ENCODE results near the gene GLB1L3. TPM values are rescaled to one million over a fixed set of nuclear protein-coding genes. Genes with fewer than 3 reads are reported as not detected.
"Not testable (repeated sequence)": the region's sequence is repeated elsewhere in the genome, so short reads cannot be mapped to it uniquely, and the experiment has no call there.

Gene GLB1L3
- total RNA-seq, 2 experiments from 2014 or later = 6.9 TPM

DNA sequence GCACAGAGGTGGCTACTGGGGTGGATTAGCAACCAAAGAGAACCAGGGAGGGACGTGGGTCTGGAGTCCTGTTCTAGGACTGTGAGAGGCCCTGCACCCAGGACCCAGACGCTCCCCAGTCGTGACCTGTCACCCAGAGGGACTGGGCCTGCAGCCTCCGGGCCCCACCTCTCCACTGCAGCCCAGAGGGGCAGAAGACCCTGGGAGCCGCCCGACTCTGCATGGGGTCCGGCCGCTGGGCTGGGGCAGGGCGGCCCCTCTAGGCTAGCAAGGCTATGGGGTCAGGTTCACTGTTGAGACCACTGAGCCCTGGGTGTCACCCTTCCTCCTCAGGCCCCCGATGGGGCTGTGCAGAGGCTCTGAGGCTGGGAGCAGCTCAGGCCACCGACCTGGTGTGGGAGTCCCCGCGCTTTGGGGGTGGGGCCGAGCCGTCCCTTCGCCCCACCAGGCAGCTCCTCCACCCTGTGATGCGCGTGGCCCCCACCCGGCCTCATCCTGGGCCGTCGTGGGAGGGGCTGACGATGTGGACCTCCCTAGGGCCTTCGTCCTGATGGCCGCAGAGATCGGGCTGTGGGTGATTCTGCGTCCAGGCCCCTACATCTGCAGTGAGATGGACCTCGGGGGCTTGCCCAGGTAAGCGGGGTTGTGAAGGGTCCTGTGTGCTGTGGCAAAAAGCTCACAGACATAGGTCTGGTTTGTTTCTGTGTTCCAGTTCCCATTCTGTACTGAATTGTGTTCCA lies 68.5 kb downstream of the GLB1L3 start:
- DNase-seq; H3K27ac Mint-ChIP-seq; POLR2A ChIA-PET; H3K4me3 Mint-ChIP-seq; H3K27me3 Mint-ChIP-seq; H3K36me3 Mint-ChIP-seq (ENCODE audit: low read depth); H3K9me3 Mint-ChIP-seq; CTCF ChIA-PET: not testable (repeated sequence)
- H3K4me1 Mint-ChIP-seq = peaks cover 12% of the 10 kb centered on the region

GRCh38 chr11:134345237-134345550 lies 69.0 kb downstream of the GLB1L3 start:
- ChIA-PET POLR2A (no interaction called here), CTCF (no interaction called here)
- Mint-ChIP-seq H3K36me3 (ENCODE audit: low read depth) (no peaks in the 10 kb centered on the region), H3K27ac (no peak overlapping the region), H3K27me3 (no peaks in the 10 kb centered on the region), H3K4me3 (no peak overlapping the region), H3K4me1 (peaks cover 17% of the 10 kb centered on the region), H3K9me3 (no peaks in the 10 kb centered on the region)
- DNase-seq = no peak

- no peaks in the 10 kb centered on the region for H3K27me3 Mint-ChIP-seq
- H3K9me3 Mint-ChIP-seq = no peaks in the 10 kb centered on the region
- H3K27ac Mint-ChIP-seq = no peak overlapping the region
- CTCF ChIA-PET = interaction anchor here (0.9 kb wide), 1 partner anchor 83 kb away, joined by 3 read pairs; no protein-coding TSS in a partner anchor
- no peak overlapping the region for H3K4me3 Mint-ChIP-seq
- DNase-seq = peak; percentile 14
- POLR2A ChIA-PET = no interaction called here
- peaks cover 26% of the 10 kb centered on the region for H3K4me1 Mint-ChIP-seq
- H3K36me3 Mint-ChIP-seq (ENCODE audit: low read depth) = peaks cover 2% of the 10 kb centered on the region
These were observed 70.2 kb downstream of the GLB1L3 start for GRCh38 chr11:134346101-134346975.

- Mint-ChIP-seq H3K27ac (no peak overlapping the region), H3K27me3 (no peaks in the 10 kb centered on the region), H3K9me3 (no peaks in the 10 kb centered on the region), H3K4me1 (peaks cover 26% of the 10 kb centered on the region), H3K4me3 (no peak overlapping the region), H3K36me3 (ENCODE audit: low read depth) (peaks cover 2% of the 10 kb centered on the region)
- ChIA-PET POLR2A (no interaction called here), CTCF (interaction anchor here (0.9 kb wide), 1 partner anchor 83 kb away, joined by 3 read pairs; no protein-coding TSS in a partner anchor)
- no peak for DNase-seq
These were observed 70.8 kb downstream of the GLB1L3 start for GRCh38 chr11:134346976-134347350.

DNA sequence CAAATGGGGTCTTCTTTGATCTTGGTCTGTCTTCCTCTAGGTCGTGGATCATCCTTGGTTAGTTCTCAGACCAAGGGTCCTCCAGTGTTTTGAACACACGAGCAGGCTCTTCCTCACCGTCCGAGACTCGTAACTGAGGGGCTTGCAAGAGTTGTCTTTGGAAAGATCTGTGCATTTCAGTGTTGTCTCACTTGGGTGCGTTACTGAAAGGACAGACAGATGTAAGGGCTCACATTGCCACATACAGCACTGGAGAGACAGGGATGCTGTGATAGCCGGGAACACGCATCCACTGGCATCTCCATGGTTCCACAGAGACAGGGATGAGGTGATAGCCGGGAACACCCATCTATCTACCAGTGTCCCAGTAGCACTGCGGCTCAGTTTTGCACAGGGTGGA lies 71.3 kb downstream of the GLB1L3 start:
- Mint-ChIP-seq H3K4me1 (peaks cover 26% of the 10 kb centered on the region), H3K4me3 (no peak overlapping the region), H3K27me3 (no peaks in the 10 kb centered on the region), H3K9me3 (no peaks in the 10 kb centered on the region), H3K27ac (no peak overlapping the region), H3K36me3 (ENCODE audit: low read depth) (peaks cover 2% of the 10 kb centered on the region)
- peak; percentile 12 for DNase-seq
- ChIA-PET CTCF (no interaction called here), POLR2A (no interaction called here)

DNA sequence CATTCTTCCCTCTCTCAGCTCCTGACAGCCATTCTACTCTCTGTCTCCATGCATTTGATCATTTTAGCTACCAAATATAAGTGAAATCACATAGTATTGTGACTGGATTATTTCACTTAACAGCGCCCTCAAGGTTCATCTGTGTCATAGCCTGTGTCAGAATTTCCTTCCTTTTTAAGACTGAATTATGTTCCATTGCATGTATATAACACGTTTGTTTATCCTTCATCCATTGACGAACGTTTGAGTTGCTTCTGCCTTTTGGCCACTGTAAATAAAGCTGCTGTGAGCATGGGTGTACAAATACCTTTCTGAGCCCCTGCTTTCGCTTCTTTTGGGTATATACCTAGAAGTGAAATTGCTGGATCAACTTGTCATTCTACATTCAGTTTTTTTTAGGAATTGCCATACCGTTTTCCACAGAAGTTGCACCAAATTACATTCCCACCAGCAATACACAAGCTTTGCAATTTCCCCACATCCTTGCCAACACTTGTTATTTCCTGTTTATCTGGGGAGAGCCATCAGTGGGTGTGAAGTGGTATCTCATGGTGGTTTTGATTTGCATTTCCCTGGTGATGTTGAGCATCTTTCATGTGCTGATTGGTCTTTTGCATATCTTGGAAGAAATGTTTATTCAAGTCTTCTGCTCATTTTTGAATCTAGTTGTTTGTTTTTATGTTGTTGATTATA lies 73.1 kb downstream of the GLB1L3 start:
- peaks cover 2% of the 10 kb centered on the region for H3K36me3 Mint-ChIP-seq (ENCODE audit: low read depth)
- H3K27me3 Mint-ChIP-seq = no peaks in the 10 kb centered on the region
- POLR2A ChIA-PET = interaction anchor here (0.8 to 1.3 kb wide), 2 partner anchors 17 to 74 kb away, joined by 4 read pairs; partner anchors contain the start of genes GLB1L2 and GLB1L3
- H3K9me3 Mint-ChIP-seq = no peaks in the 10 kb centered on the region
- CTCF ChIA-PET = interaction anchor here (0.6 to 2.3 kb wide), 4 partner anchors 10 to 138 kb away, joined by 3 to 10 read pairs (median 6); partner anchors contain the start of gene GLB1L3
- peak; percentile 27 for DNase-seq
- H3K27ac Mint-ChIP-seq = peak overlapping the region; percentile 77
- no peak overlapping the region for H3K4me3 Mint-ChIP-seq
- H3K4me1 Mint-ChIP-seq = peaks cover 26% of the 10 kb centered on the region

GRCh38 chr11:134349802-134350355 lies 73.7 kb downstream of the GLB1L3 start:
- Mint-ChIP-seq H3K36me3 (ENCODE audit: low read depth) (peaks cover 2% of the 10 kb centered on the region), H3K4me3 (no peak overlapping the region), H3K4me1 (peaks cover 26% of the 10 kb centered on the region), H3K27ac (peak overlapping the region; percentile 77), H3K27me3 (peaks cover 3% of the 10 kb centered on the region), H3K9me3 (no peaks in the 10 kb centered on the region)
- POLR2A ChIA-PET = interaction anchor here (0.8 kb wide), 1 partner anchor 18 kb away, joined by 4 read pairs; the partner anchor contains the start of gene GLB1L2
- CTCF ChIA-PET = interaction anchor here (0.8 to 2.3 kb wide), 3 partner anchors 10 to 74 kb away, joined by 3 to 10 read pairs (median 8); partner anchors contain the start of gene GLB1L3
- no peak for DNase-seq

DNA sequence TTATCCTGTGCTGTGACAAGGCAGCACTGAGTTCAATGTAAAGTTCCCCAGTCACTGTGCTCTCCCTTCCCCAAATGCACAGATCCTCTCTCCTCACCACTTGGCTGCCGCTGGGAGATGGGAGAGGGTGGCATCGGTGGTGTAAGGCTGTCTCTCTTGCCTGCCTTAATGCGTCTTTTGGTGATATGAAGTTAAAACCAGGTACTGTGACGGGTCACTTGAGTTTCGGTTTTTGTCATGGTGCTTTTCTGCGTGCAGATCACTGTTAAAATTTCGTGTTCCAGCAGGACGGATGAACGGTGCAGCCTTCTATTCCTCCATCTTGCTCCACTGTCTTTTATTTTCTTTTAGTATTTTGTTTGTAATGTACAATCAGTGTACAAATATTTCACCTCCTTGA lies 74.2 kb downstream of the GLB1L3 start:
- H3K9me3 Mint-ChIP-seq = no peaks in the 10 kb centered on the region
- peaks cover 2% of the 10 kb centered on the region for H3K36me3 Mint-ChIP-seq (ENCODE audit: low read depth)
- no peak overlapping the region for H3K4me3 Mint-ChIP-seq
- ChIA-PET CTCF (interaction anchor here (0.7 to 2.3 kb wide), 3 partner anchors 9 to 726 kb away, joined by 3 to 10 read pairs (median 8); partner anchors contain the start of gene GLB1L3), POLR2A (no interaction called here)
- peak overlapping the region; percentile 8 for H3K27ac Mint-ChIP-seq
- H3K27me3 Mint-ChIP-seq = peaks cover 3% of the 10 kb centered on the region
- no peak for DNase-seq
- peaks cover 29% of the 10 kb centered on the region for H3K4me1 Mint-ChIP-seq

DNA sequence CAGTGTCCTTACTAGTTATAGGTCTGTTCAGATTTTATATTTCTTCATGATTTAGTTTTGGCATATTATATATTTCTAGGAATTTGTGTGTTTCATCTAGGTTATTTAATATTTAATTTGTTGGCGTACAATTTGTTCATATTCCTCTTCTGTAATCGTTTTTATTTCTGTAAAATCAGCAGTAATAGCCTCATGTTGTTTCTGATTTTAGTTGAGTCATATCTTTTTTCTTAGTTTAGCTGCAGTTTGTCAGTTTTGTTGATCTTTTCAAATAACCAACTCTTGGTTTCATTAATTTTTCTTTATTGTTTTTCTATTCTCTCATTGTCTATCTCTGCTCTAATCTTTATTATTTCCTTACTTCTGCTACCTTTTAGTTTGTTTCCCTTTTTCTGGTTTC lies 75.9 kb downstream of the GLB1L3 start:
- Mint-ChIP-seq H3K9me3 (no peaks in the 10 kb centered on the region), H3K27ac (no peak overlapping the region), H3K4me1 (peaks cover 31% of the 10 kb centered on the region), H3K27me3 (peaks cover 3% of the 10 kb centered on the region), H3K36me3 (ENCODE audit: low read depth) (peaks cover 2% of the 10 kb centered on the region), H3K4me3 (no peak overlapping the region)
- CTCF ChIA-PET = interaction anchor here (0.7 kb wide), 1 partner anchor 323 kb away, joined by 3 read pairs; no protein-coding TSS in a partner anchor
- no peak for DNase-seq
- POLR2A ChIA-PET = no interaction called here

DNA sequence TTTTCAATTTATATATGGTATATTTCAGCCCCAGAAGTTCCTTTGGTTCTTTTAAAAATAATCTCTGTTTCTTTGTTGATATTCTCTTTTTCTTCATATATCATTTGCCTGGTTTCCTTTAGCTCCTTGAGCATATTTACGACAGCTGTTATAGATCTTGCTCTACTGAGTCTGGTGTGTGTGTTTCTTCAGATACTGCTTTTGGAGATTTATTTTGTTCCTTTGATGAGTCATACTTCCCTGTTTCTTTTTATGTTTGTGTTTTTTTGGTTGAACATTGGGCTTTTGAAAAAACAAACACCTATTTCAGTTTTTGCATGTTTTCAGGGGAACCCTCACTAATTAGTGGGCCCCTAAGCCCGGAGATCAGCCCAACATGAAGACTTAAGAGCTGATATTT lies 79.0 kb downstream of the GLB1L3 start:
- POLR2A ChIA-PET = interaction anchor here (1.4 kb wide), 1 partner anchor 79 kb away, joined by 3 read pairs; the partner anchor contains the start of gene GLB1L3
- Mint-ChIP-seq H3K27me3 (peaks cover 3% of the 10 kb centered on the region), H3K9me3 (no peaks in the 10 kb centered on the region), H3K4me3 (no peak overlapping the region), H3K36me3 (ENCODE audit: low read depth) (peaks cover 2% of the 10 kb centered on the region), H3K27ac (no peak overlapping the region), H3K4me1 (peaks cover 22% of the 10 kb centered on the region)
- CTCF ChIA-PET = interaction anchor here (0.9 to 1.1 kb wide), 3 partner anchors 81 to 94 kb away, joined by 3 to 4 read pairs (median 3); no protein-coding TSS in a partner anchor
- DNase-seq = no peak

- POLR2A ChIA-PET = interaction anchor here (1.4 kb wide), 1 partner anchor 79 kb away, joined by 3 read pairs; the partner anchor contains the start of gene GLB1L3
- H3K27ac Mint-ChIP-seq = no peak overlapping the region
- H3K27me3 Mint-ChIP-seq = peaks cover 3% of the 10 kb centered on the region
- peaks cover 20% of the 10 kb centered on the region for H3K4me1 Mint-ChIP-seq
- H3K4me3 Mint-ChIP-seq = no peak overlapping the region
- H3K36me3 Mint-ChIP-seq (ENCODE audit: low read depth) = no peaks in the 10 kb centered on the region
- CTCF ChIA-PET = interaction anchor here (0.9 kb wide), 1 partner anchor 86 kb away, joined by 3 read pairs; no protein-coding TSS in a partner anchor
- DNase-seq = no peak
- no peaks in the 10 kb centered on the region for H3K9me3 Mint-ChIP-seq
These were observed 79.5 kb downstream of the GLB1L3 start for GRCh38 chr11:134355656-134356055.

Data from activated CD4-positive, alpha-beta memory T cell treated with anti-CD3 and anti-CD28 coated beads, Interleukin-2, amount 10 ng/mL, durations not matched to agents 7 days and 5 days (primary cell).